Activated T-helper 1 cell treated with Interleukin-2 at 50 U/mL for 16 hours (primary cell): ENCODE measurements around the gene TPRN.
A peak's percentile ranks its signal among the peaks of the same experiment; 100 is the strongest.

Experiments used
- DNase-seq: peaks from one replicate; pipeline ENCODE4 v3.0.0-alpha.2; 2020; ENCODE audit warnings: low read depth

The TPRN gene

DNA sequence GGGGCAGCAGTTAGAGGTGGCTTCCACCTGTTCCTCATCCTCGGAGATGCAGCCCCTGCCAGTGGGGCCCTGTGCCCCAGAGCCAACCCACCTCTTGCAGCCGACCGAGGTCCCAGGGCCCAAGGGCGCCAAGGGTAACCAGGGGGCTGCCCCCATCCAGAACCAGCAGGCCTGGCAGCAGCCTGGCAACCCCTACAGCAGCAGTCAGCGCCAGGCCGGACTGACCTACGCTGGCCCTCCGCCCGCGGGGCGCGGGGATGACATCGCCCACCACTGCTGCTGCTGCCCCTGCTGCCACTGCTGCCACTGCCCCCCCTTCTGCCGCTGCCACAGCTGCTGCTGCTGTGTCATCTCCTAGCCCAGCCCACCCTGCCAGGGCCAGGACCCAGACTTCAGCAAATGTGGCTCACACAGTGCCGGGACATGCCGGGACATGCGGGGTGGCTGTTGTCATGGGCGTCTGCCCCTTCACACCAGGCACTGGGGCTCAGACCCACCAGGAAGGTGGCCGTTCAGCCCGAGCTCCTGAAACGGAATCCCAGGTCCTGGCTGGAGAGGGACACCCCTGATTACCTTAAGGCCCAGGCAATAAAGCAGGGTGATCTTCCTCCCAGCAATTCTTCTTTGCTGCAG lies 25.3 kb upstream of the TPRN start:
- no peak for DNase-seq

DNA sequence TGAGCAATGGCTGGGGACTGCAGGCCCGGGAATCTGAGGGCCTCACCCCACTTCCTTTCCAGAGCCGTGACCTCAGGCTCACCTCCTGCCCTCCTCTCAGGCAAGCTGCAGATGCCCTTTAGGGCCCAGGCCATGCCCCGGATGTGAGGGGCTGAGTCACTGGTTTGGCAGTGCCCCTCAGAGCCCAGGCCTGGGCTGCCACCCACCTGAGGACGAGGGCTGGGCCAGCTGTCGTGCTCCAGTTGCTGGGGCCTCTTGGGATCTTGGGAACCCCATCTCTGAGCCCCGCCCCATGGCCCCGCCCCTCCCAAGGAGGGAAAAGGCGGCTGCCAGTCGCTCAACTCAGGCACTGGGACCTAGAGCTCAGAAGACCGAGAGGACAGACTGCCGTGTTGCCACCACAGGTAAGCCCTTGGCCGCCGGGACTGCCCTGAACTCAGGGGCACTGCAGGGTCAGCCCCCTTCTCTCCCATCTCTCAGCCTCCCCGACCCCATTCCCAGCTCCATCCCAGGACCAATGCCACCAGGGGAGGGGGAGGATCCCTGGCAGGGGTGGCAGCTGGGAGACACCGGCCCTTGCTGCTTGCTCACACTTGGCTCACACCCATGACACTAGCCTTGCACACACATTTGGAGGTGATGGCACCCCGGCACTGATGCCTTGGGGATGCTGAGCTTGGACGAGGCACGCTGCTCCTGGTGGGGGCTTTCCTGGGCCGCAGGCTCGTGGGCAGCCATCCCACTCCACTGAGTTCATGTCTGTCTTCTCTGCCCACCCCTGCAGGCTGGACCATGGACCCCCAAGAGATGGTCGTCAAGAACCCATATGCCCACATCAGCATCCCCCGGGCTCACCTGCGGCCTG lies 24.5 kb upstream of the TPRN start, which contains the start of gene CYSRT1:
CYSRT1 (plus strand) TSS at position 345 of the 865 bp plus-strand sequence; CDS start at position 793, 448 bp downstream.
- no peak for DNase-seq

DNA sequence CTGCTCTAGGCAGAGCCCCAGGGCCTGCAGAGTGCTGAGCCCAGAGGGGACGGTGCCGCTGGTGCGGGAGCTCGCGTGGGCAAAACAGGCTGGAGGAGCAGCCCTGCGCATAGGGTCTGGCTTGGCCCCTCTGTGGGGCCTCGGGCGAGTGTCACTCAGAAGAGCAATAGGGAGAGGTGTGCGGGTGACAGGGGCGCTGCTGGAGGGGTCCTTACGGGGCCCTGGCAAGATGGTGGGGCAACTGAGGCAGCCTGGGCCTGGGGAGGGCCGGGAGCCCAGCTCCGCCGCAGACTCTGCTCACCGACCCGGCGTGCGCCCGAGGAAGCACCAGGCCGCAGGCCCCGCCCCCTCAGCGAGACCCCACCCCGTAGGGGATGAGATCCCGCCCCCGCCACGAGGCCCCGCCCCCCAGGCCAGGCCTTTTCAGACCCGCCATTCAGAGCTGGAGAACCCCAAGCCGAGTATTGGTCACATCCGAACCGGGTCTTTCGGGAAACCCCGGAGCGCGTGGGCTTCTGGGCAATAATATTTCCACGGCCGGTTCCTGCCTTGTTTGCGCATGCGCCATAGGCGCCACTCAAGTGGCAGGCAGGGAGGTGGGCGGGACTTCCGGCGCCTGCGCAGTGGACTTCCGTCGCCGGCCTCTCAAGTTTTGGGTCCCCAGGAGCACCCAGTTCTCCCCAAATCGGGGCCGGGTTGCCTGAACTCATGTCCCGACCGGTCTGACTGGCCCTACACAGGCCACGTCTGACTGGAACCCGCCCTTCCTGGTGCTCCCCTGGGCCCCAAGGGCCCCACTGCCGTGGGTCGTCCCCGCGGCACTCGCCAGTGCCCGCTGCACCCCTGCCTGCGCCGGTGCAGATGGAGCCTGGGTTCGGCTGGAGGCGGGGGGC lies 22.8 kb upstream of the TPRN start:
- peak; percentile 95 for DNase-seq

DNA sequence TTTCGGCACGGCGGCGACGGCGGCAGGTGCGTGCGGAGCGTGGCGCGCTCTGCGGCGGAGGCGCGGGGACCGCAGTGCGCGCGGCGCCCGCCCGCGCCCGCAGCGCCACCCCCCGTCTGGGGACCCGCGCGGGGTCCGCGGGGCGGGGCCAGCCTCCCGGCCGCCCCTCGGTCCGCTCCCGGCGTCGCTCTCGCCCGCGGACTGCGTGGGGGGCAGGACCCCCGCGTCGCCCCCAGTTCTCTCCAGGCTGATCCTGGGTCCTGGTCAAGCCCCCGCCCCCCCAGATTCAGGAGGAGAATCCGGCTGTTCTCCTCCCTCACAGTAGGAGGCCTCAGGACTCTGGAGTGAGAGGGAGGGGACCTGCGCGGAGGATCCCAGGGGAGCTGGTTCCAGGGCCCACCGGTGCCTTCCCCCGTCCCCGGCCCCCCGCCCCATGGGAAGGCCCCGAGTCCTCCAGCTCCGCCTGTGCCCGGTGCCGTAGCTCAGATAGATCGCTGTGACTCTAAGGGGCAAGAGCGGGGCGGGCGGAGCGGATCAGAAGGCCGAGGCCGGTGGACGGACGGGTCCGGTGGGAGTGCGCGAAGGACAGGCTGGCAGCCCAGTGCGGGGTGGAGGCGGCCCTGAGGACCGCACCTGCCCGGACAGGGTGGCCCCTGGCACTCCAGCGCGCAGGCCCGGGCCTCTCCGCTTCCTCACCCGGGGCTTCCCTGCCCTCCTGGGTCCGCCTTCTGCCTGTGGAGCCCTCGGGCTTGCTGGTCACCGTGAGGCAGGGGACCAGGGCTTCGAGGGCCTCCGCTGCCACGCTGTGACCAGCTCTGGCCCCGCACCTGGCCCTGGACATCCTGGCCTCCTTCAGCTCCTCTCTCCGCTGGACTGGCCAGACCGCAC lies 21.9 kb upstream of the TPRN start, which contains the start of gene RNF208:
RNF208 (minus strand) TSS at position 51 of the 888 bp plus-strand sequence. CDS start 1,028 bp downstream, outside the sequence.
- no peak for DNase-seq

DNA sequence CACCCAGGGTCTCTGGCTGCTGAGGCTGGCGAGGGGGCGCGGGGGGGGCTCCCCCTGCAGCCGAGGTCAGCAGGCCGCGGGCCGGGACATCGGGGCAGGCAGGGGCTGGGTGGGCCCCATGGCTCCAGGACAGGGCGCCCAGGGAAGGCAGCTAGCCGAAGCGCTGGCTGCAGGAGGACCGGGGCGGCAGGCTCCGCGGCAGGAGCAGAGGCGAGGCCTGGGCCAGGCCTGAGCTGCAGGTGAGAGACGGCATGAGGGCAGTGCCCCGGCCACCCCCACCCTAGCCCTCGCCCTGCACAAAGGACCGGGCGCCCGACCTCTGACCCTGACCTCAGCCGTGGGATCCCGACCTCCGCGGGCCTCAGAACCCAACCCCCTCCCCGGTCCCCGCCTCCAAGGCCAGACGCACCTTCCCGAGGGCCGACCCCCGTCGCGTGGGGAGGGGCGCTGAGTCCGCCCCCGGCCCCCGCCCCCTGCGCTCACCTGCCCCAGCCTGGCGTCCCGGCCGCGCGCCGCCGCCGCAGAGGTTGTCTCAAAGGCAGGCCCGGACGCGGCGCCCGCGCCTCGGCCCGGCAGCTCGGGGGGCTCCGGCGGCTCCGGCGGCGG lies 21.1 kb upstream of the TPRN start:
- no peak for DNase-seq

DNA sequence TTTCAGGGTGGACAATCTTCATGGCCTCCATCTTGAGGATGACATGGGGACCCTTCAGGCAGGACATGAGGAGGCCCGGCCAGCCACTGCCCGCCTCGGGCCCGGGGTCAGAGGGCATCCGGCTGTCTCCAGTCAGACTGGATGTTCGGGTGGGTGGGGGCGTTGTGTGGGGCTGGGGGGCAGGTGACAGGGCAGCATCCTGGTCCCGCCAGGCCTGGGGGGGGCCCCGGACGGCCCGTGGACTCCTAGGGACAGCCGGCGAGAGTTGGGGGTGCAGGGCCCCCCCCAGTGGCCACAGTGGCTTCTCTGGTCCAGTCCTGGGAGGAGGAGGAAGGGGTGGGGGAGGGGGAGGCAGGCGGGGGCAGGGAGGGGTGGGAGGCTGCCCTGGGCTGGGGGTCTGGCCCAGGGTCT lies 20.6 kb upstream of the TPRN start:
- no peak for DNase-seq

DNA sequence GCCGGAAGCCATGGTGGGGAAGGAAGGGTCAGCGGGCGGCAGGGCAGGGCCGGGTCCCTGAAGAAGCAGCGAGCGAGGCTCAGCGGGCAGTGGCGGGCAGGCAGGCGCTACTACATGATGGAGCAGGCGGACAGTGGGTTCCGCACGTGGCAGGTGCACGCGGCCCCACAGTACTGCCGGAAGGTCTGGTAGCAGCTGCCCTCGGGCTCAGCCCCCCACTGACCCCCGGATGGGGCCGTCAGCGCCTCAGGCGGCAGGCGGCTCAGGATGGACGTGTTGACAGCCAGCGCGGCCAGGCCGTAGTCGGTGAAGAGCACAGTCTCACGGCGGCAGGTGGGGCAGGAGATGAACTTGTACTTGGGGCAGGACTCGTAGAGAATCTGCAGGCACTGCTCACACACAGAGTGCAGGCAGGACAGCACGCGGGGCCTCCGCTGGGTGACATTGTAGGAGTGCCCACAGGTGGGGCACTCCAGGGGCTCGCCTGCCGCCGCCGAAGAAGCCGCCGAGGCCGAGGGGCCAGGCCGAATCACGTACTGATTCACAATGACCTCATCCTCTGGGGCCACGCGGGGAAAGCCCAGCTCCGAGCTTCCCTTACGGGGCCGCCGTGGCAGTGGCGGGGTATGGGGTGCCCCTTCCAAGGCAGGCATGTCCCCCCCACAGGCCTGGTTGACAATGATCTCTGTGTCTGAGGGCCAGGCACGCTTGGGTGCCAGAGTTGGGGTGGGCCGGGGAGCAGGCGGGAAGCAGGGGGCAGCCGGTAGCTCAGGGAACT lies 20.0 kb upstream of the TPRN start:
- DNase-seq: no peak

DNA sequence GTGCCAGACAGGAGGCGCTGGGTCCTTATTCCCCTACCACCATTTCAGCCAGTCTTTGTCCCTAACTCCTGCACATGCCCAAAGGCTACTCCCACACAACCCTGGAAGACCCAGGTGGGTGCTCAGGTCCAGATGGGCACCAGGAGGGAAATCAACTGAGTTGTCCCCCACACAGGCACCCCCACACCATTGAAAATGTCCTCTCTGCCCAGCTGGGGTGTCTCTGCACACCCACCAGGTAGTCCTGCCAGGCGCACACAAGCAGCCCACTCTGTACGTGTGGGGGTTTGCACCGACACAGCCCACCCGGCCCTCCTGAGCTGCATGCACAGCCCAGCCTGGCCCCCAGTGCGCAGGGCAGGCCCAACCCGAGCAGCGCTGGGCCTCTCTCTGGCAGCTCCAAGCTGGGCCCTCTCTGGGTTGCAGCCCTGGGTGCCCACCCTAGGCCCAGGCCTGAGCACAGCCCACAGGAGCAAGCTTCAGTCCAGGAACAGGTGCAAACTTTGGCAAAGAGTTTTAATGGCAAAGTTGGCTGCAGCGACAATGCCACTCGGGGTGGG lies 19.3 kb upstream of the TPRN start:
- DNase-seq: no peak

DNA sequence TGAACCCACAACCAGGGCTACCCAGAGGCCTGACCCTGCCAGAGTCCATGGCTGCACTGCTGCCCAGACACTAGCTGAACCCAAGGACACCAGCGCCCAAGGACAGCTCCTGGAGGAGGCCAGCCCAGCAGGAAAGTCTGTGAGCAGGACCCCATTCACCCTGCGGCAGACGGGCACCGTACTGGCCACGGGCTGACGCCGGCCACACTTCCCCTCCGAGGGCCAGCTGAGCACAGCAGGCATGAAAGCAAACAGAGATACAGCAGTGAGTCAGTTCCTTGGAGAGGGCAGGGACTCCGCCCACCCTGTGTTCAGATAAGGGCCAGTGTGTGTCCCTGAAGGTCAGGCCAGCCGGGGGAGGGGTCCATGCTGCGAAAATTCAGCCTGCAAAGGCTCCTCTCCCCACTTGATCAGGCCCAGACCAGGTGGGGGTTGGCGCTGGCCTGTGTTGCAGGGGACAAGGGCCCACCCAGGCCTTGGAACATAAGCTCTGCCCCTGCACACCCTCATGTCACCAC lies 18.3 kb upstream of the TPRN start:
- DNase-seq: no peak

DNA sequence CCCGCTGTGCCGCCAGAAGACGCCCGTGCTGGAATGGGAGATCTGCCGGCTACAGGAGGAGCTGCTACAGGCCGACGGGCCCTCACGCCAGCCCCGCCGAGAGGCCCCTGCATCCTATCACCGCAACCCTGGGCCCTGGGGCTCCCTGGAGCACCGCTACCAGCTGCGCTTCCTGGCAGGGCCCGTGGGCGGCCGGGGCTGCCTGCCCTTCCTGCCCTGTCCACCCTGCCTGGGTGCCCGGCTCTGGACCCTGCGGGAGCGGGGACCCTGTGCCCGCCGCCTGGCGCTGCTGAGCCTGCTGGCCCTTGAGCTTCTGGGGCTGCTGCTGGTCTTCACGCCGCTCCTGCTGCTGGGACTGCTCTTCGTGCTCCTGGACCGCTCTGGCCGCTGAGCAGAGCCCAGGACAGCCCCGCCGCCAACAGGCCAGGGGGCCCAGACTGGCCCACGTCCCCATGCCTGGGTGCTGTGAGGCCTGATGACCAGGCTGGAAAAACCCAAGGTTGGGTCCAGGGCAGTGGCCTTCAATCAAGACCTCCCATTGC lies 17.7 kb upstream of the TPRN start:
- no peak for DNase-seq

DNA sequence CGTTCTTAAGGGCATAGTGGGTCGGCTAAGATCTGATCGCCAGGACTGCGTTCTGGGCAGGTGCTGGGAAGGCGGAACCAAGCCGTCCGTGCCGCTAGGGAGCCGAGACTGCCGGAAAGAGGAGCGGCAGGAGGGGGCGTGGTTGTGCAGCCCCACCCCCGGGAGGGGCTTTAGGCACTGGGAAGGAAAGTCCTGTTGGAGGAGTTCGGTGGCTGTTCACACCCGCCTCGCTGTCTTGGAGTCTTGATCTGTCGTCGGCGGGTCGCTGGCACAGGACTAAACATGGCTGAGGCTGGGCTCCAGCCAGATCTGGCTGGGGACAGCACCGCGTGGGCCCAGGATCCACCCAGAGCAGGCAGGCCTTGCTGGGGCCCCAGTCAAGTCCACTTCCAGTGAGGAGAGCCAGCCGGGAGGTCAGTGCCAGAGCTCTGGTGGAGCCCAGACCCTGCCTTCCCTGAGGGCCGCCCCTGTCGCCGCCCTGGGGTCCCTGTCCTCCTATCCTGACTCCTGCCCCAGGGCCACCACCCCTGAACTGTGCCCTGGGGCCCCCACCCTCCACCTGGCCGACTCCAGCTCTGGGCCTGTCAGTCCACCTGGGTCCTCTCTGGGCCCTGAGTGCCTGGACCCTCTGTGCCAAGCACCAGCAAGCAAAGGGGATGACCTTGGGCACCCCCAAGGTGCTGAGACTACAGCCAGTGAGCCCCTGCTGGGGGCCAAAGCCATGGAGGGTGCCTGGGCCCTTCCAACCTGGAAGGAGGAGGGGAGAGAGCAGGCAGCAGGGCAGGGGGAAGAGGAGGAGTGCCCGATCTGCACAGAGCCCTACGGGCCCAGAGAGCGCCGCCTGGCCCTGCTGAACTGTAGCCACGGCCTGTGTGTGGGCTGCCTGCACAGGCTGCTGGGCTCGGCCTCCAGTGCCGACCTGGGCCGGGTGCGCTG lies 17.0 kb upstream of the TPRN start:
- DNase-seq: no peak

DNA sequence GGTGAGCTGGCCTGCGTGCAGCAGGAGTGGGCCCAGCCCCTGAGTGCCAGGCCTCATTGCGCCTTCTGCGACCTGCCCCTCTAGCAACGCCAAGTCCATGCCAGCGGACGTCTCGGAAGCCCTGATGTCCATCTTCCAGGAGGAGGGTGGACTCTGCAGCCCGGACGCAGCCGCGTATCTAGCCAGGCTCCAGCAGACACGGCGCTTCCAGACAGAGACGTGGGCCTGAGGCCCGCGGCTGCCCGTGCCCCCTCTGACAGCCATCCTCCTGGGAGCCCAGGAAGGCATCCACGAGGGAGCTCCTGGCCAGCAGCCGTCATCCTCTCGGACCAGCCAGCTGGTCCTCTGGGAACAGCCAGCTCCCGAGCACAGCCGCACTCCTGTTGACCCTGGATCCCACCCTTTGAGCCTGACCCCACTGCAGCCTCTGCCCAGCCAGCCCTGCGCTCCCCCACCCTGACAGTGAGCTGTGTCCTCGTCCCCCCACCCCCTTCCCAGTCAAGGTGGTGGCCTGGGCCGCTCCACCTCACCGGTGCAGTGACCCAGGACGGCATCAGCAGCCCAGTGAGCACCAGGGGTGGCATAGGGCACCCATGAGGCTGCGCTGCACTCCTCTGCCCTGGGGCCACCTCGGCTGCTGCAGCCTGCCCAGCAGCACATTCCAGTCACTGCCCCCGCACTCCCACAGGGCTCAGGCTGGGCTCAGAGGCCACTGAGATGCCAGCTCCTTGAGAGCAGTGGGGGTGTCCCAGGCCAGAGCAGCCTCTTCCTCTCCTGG lies 15.8 kb upstream of the TPRN start:
- DNase-seq: no peak

DNA sequence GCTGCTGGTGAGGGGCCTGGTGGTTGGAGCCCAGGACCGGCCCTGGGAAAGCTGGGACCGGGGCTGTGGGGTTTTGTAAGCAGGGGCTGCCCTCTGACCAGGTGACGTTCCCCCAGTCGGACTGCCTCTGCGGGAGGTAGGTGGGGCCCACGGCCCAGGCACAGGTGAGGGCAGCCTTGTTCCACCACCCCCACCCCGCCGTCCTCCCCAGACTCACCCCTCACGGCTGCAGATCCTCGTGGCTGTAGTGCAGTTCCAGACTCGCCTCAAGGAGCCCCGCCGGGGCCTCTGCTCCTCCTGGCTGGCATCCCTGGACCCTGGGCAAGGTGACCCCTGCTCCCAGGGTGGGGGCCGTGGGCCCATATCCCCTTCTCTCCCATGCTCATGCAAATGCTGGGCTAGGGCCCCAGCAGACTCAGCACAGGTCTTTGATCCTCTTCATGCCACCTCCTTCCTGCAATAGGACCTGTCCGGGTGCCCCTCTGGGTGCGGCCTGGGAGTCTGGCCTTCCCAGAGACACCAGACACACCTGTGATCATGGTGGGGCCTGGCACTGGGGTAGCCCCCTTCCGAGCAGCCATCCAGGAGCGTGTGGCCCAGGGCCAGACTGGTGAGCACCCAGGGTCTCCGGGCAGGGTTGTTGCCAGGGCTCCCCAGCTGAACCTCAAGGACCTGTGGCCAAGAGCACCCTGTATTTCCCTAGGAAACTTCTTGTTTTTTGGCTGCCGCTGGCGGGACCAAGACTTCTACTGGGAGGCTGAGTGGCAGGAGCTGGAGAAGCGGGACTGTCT lies 14.8 kb upstream of the TPRN start:
- DNase-seq: no peak

DNA sequence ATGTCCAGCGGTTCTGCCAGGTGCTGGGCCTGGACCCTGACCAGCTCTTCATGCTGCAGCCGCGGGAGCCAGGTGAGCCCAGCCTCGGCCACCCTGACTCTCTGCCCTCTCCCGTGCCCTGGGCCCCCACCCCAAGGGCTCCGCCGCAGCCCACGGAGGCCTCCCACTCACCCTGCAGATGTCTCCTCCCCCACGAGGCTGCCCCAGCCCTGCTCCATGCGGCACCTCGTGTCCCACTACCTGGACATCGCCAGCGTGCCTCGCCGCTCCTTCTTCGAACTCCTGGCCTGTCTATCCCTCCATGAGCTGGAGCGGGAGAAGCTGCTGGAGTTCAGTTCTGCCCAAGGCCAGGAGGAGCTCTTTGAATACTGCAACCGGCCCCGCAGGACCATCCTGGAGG lies 14.1 kb upstream of the TPRN start:
- DNase-seq: no peak

DNA sequence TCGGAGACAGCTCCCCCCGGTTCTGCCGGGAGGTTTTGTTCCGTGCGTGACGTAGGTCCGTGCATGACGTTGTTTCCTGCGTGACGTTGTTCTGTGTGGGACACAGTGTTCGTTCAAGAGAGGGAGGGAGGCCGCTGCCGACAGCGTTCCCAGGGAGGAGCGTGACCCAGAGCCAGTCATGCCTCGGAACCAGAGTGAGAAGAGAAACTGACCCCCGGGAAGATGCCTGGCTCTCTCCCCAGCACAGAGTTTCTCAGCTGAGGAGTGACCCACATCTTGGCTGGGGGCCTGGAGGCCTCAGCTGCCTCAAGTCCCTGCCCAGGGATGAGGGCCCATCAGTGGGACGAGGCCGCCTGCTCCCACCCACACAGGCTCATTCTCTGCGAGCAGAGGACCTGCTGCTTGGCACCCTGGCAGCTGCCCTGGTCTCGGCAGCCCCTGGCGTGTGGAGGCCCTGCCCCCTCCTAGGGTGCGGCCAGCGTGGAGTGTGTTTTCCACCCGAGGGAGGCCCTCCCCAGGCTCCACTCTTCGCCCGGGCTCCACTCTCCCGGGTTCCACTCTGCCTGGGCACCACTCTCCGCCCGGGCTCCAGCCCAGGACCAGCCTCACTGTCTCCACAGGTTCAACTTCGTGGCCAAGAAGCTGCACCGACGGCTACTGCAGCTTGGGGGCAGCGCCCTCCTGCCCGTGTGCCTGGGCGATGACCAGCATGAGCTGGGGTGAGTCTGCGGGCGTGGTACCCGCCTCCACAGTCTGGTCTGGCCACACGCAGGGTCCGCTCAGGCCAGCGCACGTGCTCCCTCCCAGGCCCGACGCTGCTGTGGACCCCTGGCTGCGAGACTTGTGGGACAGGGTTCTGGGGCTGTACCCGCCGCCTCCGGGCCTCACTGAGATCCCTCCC lies 12.9 kb upstream of the TPRN start:
- DNase-seq: no peak
